Astrocyte (in vitro differentiated cells and primary cell): Measurements from ENCODE around the gene SESN3.

Experiments
- EZH2 ChIP-seq: IDR thresholded peaks from 2 replicates; pipeline ENCODE4 v1.6.1; 2012; ENCODE audit warnings: mild to moderate bottlenecking, low read length, inconsistent platforms; ENCODE audit not compliant: insufficient read depth
- TF ChIP-seq, protein P1 (sequence below): IDR thresholded peaks from 2 replicates; pipeline ENCODE4 v1.5.1; 2011; ENCODE audit warnings: low read depth, mild to moderate bottlenecking, inconsistent platforms, low read length, moderate library complexity; ENCODE audit not compliant: insufficient read depth

DNA sequence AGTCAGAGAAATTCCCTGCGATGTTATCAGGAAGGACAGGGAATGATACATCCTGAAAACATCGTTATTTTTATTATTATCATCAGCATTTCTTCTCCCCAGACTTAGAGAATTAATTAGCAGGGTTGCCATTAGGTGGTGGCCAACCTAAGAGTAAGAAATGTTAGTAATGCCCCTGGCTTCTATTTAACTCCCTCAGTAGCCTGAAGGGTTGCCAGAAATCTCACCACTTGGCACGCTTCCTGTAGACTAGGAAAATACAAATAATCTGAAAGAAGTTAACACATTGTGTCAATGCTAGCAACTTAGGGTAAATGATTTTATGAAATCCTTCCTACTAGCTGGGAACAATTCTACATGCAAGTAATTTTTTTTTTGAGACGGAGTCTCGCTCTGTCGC lies 95.8 kb downstream of the SESN3 start:
- TF ChIP-seq, protein P1, sequence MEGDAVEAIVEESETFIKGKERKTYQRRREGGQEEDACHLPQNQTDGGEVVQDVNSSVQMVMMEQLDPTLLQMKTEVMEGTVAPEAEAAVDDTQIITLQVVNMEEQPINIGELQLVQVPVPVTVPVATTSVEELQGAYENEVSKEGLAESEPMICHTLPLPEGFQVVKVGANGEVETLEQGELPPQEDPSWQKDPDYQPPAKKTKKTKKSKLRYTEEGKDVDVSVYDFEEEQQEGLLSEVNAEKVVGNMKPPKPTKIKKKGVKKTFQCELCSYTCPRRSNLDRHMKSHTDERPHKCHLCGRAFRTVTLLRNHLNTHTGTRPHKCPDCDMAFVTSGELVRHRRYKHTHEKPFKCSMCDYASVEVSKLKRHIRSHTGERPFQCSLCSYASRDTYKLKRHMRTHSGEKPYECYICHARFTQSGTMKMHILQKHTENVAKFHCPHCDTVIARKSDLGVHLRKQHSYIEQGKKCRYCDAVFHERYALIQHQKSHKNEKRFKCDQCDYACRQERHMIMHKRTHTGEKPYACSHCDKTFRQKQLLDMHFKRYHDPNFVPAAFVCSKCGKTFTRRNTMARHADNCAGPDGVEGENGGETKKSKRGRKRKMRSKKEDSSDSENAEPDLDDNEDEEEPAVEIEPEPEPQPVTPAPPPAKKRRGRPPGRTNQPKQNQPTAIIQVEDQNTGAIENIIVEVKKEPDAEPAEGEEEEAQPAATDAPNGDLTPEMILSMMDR: no peak
- no peak for TF ChIP-seq EZH2
